Activated naive CD4-positive, alpha-beta T cell treated with anti-CD3 and anti-CD28 coated beads, Interleukin-2, amount 10 ng/mL, durations not matched to agents 7 days and 5 days (primary cell): ENCODE data around the gene CFAP299.
A peak's percentile ranks its signal among the peaks of the same experiment; 100 is the strongest.
"Not testable (repeated sequence)": the region's sequence is repeated elsewhere in the genome, so short reads cannot be mapped to it uniquely, and the experiment has no call there.

Source experiments
- CTCF ChIA-PET: fragments of 350-600 bp; sonication (Branson Sonifier 250); formaldehyde crosslinking; loops from one replicate; lab custom pipeline; 2021; ENCODE audit warnings: antibody characterized with exemption; lab: Charles Lee
- DNase-seq: peaks from one replicate; pipeline ENCODE4 v3.0.0-alpha.2; 2020
- H3K27ac Mint-ChIP-seq: one replicate; pipeline ENCODE4 v1.8.0; 2021; ENCODE audit warnings: mild to moderate bottlenecking, moderate library complexity, mixed read lengths
- H3K27me3 Mint-ChIP-seq: one replicate; pipeline ENCODE4 v1.8.0; 2021; ENCODE audit warnings: mild to moderate bottlenecking, mixed read lengths
- H3K36me3 Mint-ChIP-seq: one replicate; pipeline ENCODE4 v1.8.0; 2021; ENCODE audit warnings: mixed read lengths
- H3K4me1 Mint-ChIP-seq: one replicate; pipeline ENCODE4 v1.8.0; 2021; ENCODE audit warnings: mixed read lengths
- H3K4me3 Mint-ChIP-seq: one replicate; pipeline ENCODE4 v1.8.0; 2021; ENCODE audit warnings: mild to moderate bottlenecking, moderate library complexity, mixed read lengths
- H3K9me3 Mint-ChIP-seq: one replicate; pipeline ENCODE4 v1.8.0; 2021; ENCODE audit warnings: mixed read lengths

The CFAP299 gene

DNA sequence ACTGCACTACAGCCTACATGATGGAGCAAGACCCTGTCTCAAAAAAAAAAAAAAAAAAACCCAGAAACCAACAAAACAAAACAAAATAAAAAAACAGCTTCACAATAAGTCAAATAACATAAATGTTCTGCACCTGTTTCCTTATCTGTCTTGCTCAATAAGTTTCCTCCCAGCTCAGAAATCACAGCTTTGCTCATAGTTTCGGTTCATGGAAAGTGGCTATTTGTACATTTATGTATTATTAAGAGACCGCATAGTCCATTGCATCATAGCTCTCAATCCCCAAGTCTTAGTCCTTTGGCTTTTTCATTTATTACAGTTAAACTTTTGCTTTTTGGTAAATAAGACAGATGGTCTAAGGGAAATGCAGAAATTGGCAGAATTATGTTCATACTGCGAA, 24.4 kb upstream of the CFAP299 start:
- CTCF ChIA-PET = no interaction called here
- no peak overlapping the region for H3K27ac Mint-ChIP-seq
- no peaks in the 10 kb centered on the region for H3K36me3 Mint-ChIP-seq
- no peak for DNase-seq
- H3K27me3 Mint-ChIP-seq = peaks cover 8% of the 10 kb centered on the region
- no peaks in the 10 kb centered on the region for H3K9me3 Mint-ChIP-seq
- H3K4me3 Mint-ChIP-seq = no peak overlapping the region
- H3K4me1 Mint-ChIP-seq = no peaks in the 10 kb centered on the region

DNA sequence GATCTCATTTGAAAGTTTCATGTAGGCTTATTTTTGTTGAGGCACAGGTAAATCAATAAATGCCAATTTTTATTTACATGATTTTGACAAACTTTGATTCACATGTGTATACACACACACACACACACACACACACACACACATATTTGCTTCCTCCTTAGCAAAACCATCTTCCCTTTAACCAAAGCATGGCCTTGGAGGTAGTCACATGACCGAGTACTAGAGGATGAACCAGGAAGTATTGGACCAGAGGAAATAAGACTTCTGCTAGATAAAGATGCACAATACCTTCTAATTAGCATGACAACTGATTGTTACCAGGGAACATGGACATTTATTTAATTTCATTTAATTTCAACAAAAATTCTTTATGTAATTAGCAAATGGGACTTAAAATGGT, 23.4 kb upstream of the CFAP299 start:
- no peaks in the 10 kb centered on the region for H3K9me3 Mint-ChIP-seq
- no peak for DNase-seq
- no peaks in the 10 kb centered on the region for H3K36me3 Mint-ChIP-seq
- peaks cover 8% of the 10 kb centered on the region for H3K27me3 Mint-ChIP-seq
- no peak overlapping the region for H3K4me3 Mint-ChIP-seq
- H3K4me1 Mint-ChIP-seq = no peaks in the 10 kb centered on the region
- no peak overlapping the region for H3K27ac Mint-ChIP-seq
- CTCF ChIA-PET = no interaction called here

DNA sequence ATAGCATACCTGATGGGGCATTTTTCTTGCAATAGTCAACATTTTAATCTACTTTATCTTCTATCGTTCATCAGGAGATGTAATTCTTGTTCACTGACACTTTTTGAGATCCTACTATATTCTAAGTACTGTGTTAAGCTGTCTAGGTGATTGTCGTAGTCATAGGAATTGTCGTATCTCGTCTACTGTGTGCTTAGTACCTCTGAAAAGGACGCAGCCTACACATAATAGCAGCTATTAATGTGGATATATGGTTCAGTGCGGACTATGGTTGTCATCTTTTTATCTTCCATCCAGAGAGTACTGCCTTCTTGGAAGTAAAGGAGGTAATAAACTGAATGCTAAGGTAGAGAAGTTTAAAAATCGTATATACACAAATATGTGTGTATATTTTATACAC, 21.9 kb upstream of the CFAP299 start:
- Mint-ChIP-seq H3K36me3 (no peaks in the 10 kb centered on the region), H3K4me1 (no peaks in the 10 kb centered on the region), H3K4me3 (no peak overlapping the region), H3K27me3 (peaks cover 10% of the 10 kb centered on the region), H3K27ac (no peak overlapping the region), H3K9me3 (no peaks in the 10 kb centered on the region)
- DNase-seq = no peak
- CTCF ChIA-PET = no interaction called here

DNA sequence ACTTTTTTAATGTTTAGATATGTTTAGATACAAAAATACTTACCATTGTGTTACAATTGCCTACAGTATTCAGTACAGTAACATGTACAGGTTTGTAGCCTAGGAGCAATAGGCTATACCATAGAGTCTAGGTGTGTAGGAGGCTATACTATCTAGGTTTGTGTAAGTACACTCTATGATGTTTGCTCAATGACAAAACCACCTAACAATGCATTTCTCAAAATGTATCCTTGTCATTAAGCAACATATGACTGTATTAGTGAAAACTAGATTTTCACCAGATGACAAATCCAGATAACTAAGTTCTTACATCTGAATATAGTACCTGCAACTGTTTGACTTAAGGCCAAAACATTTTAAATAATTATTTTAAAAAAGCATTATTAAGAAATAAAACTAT, 19.7 kb upstream of the CFAP299 start:
- CTCF ChIA-PET, DNase-seq, H3K4me3 Mint-ChIP-seq, H3K36me3 Mint-ChIP-seq, H3K27me3 Mint-ChIP-seq, H3K4me1 Mint-ChIP-seq, H3K27ac Mint-ChIP-seq, H3K9me3 Mint-ChIP-seq: not testable (repeated sequence)

DNA sequence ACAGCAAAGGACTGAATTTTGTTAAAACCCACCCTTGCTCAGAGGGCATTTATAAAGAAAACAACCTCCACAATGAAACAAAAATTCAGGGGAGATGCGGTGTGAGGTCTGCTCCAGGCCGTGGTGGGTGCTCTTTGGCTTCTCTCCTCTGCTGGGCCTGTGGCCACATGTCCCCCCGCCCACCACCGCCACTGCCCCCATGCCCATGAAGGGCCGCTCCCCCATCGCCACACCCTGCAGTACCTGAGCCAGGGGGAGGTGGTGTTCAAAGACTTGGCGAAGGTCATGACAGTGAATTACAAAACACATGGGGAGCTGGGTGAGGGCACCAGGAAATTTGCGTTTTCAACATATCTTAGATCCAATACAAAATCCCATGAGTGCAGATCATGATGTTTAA, 14.2 kb upstream of the CFAP299 start:
- Mint-ChIP-seq H3K9me3 (no peaks in the 10 kb centered on the region), H3K4me3 (no peak overlapping the region), H3K27me3 (peaks cover 4% of the 10 kb centered on the region), H3K36me3 (no peaks in the 10 kb centered on the region), H3K27ac (no peak overlapping the region), H3K4me1 (no peaks in the 10 kb centered on the region)
- CTCF ChIA-PET = no interaction called here
- no peak for DNase-seq

DNA sequence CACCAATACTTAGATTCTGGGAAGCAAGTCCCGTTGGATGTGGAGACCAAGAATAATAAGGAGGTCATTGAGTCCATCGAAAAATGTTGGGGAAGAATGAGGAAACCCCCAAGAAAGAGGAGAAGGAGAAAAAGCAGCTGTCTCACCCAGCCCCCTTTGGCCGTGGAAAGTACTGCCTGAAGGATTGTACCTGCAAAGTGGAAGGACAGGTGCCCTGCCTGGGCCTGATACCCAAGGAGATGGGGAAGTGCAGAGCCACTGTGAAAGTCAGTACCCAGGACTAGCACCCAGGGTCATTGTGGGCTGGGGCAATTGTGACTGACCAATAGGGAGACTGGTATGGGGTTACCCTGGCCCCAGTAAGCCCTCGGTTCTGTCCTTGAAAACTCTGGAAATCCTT, 13.8 kb upstream of the CFAP299 start:
- Mint-ChIP-seq H3K4me1 (no peaks in the 10 kb centered on the region), H3K9me3 (no peaks in the 10 kb centered on the region), H3K36me3 (no peaks in the 10 kb centered on the region), H3K27me3 (peaks cover 4% of the 10 kb centered on the region), H3K27ac (no peak overlapping the region), H3K4me3 (no peak overlapping the region)
- no peak for DNase-seq
- CTCF ChIA-PET = no interaction called here

DNA sequence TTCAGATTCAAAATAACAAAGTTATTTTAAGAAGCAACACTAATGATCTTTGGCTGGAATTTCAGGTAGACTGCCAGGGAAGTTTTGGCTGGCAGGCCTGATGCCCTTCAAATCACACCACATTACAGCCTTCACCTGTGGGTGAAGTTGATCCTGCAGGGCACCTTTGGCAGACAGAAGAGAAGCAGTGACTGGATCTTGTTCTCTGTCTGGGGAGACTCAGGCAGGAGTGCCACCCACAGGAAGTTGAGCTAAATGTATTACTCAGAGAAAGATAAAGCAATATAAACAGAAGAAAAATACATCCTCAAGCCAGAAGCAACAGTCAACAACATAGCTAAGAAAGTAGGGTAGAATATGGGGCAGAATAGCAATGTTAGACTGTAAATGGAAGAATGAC, 12.8 kb upstream of the CFAP299 start:
- CTCF ChIA-PET = interaction anchor here (1.1 kb wide), 1 partner anchor 1371 kb away, joined by 3 read pairs; no protein-coding TSS in a partner anchor
- H3K27ac Mint-ChIP-seq = no peak overlapping the region
- DNase-seq = peak; percentile 26
- H3K4me3 Mint-ChIP-seq = no peak overlapping the region
- peaks cover 3% of the 10 kb centered on the region for H3K27me3 Mint-ChIP-seq
- H3K9me3 Mint-ChIP-seq = no peaks in the 10 kb centered on the region
- H3K36me3 Mint-ChIP-seq = no peaks in the 10 kb centered on the region
- no peaks in the 10 kb centered on the region for H3K4me1 Mint-ChIP-seq

DNA sequence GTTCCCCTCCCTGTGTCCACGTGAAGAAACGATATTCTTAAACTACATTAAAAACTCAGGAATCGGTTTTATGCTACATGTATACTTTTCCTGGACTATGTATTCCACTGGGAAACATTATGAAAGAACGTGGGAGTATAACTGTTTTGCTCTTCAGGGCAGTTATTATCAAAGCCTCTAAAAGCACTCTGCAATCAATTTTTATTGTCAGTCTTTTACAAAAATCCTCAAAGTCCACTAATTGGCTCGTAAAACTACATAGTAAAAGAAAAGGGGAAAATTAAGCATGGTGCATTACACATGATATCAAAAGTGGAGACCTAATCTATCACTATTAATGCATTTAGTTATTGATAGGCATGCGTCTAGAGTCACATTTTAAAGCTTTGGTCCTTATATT, 11.4 kb upstream of the CFAP299 start:
- no peak for DNase-seq
- Mint-ChIP-seq H3K27me3 (no peaks in the 10 kb centered on the region), H3K27ac (no peak overlapping the region), H3K36me3 (no peaks in the 10 kb centered on the region), H3K4me3 (no peak overlapping the region), H3K4me1 (no peaks in the 10 kb centered on the region), H3K9me3 (no peaks in the 10 kb centered on the region)
- CTCF ChIA-PET = interaction anchor here (1.2 kb wide), 1 partner anchor 11 kb away, joined by 4 read pairs; the partner anchor contains the start of gene CFAP299

DNA sequence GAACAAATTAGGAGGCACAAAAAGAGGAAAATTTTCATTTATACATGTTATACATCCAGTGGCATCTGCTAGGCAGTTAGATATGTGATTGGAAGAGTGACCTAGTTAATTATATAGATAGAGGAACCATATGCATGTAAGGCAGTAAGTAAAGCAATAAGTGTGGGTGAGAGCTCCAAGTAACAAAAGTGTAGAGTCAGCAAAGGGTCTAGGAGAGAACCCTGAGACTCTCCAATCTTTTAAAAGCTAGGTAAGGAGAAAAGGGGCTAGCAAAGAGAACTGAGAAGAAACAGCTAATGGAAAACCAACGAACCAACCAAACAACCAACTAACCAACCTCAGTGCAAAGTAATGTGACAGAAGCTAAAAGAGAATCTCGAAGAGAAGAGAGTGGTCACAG, 3.8 kb upstream of the CFAP299 start:
- Mint-ChIP-seq H3K9me3 (no peaks in the 10 kb centered on the region), H3K4me1 (peaks cover 15% of the 10 kb centered on the region), H3K36me3 (no peaks in the 10 kb centered on the region), H3K27me3 (peaks cover 15% of the 10 kb centered on the region), H3K27ac (no peak overlapping the region), H3K4me3 (no peak overlapping the region)
- no peak for DNase-seq
- CTCF ChIA-PET = no interaction called here

DNA sequence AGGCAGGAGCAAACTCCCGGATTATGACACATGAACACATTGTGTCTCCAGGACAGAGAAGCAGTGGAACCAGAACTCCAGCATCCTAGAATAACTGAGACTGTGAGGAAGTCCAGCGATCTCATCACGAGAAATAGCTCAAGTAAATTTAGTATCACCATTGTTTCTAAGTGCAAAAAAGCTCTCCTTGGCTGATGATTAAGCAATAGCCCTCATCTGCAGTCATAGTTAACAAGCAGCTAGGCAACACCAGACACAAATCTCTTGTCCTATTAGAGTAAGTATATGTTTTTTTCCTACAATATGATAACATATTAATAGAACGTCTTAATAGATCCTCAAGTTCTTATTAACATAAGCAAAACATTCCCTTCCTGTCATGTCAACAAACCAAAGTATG, 2.4 kb upstream of the CFAP299 start:
- Mint-ChIP-seq H3K27me3 (peaks cover 21% of the 10 kb centered on the region), H3K36me3 (no peaks in the 10 kb centered on the region), H3K9me3 (no peaks in the 10 kb centered on the region), H3K4me1 (peaks cover 15% of the 10 kb centered on the region), H3K27ac (no peak overlapping the region), H3K4me3 (no peak overlapping the region)
- CTCF ChIA-PET = interaction anchor here (1.2 kb wide), 1 partner anchor 30 kb away, joined by 3 read pairs; no protein-coding TSS in a partner anchor
- DNase-seq = no peak

DNA sequence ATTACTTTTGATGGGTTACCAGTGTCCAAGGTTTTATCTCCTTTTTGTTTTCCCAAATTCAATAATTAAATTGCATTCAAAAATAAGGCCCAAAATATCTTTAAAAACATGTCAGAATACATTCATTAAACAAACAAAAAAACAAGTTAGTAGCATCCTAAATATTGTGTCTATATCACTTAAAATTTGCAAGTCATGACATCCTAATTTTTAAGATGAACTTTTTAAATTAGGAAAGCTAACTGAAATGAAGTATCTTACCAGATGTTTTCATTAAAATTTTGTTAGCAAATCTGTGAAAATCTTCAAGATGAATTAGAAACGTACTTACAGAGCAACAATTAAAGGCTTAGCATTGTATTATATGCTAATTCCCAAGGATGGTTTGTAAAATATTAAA, 962 bp upstream of the CFAP299 start:
- Mint-ChIP-seq H3K27me3 (peaks cover 21% of the 10 kb centered on the region), H3K27ac (no peak overlapping the region), H3K36me3 (no peaks in the 10 kb centered on the region), H3K4me3 (no peak overlapping the region), H3K4me1 (peaks cover 15% of the 10 kb centered on the region), H3K9me3 (no peaks in the 10 kb centered on the region)
- DNase-seq = no peak
- CTCF ChIA-PET = interaction anchor here (1.1 kb wide), 1 partner anchor 11 kb away, joined by 4 read pairs; no protein-coding TSS in a partner anchor

DNA sequence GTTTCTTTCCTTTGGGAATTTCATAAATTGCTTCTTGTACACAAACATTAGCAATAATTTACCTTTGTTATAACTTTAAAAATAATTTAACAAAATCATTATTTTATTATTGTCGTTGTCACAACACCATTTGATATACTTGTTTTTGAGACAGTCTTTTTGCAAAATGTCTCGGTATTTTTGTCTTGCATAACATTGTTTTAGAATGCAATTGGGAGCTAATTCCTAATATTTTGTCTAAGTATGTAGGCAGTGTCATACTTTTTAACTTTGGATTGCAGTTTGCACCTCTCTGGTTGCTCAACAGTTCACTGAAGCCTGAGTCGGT, 340 bp upstream of the CFAP299 start:
- Mint-ChIP-seq H3K36me3 (no peaks in the 10 kb centered on the region), H3K4me1 (peaks cover 15% of the 10 kb centered on the region), H3K27ac (no peak overlapping the region), H3K27me3 (peaks cover 23% of the 10 kb centered on the region), H3K9me3 (no peaks in the 10 kb centered on the region), H3K4me3 (peak overlapping the region; percentile 74)
- no peak for DNase-seq
- CTCF ChIA-PET = interaction anchor here (1.0 to 1.1 kb wide), 2 partner anchors 12 to 705 kb away, joined by 3 to 4 read pairs; no protein-coding TSS in a partner anchor

DNA sequence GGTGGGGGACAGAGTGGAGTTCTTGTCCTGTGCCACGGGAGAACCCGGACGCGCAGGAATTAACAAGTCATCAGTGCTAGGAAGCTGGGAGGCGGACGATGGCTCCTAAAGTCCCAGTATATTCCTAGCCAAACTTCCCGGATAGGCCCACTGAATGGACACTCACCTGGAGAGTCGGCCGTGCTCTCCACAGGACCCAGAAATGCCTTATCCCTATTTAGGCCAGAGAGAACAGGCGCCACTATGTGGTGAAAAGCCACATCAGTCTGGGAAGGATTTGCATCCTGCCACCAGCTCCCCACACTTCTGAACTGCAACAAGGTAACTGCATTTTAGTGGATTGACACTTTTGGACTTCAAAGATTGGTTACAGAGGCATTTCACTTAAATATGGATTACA, 1.1 kb downstream of the CFAP299 start:
- Mint-ChIP-seq H3K4me1 (peaks cover 15% of the 10 kb centered on the region), H3K27ac (no peak overlapping the region), H3K36me3 (no peaks in the 10 kb centered on the region), H3K4me3 (peak overlapping the region; percentile 74), H3K9me3 (peaks cover 3% of the 10 kb centered on the region), H3K27me3 (peaks cover 24% of the 10 kb centered on the region)
- no peak for DNase-seq
- CTCF ChIA-PET = interaction anchor here (1.5 kb wide), 1 partner anchor 10 kb away, joined by 3 read pairs; no protein-coding TSS in a partner anchor

DNA sequence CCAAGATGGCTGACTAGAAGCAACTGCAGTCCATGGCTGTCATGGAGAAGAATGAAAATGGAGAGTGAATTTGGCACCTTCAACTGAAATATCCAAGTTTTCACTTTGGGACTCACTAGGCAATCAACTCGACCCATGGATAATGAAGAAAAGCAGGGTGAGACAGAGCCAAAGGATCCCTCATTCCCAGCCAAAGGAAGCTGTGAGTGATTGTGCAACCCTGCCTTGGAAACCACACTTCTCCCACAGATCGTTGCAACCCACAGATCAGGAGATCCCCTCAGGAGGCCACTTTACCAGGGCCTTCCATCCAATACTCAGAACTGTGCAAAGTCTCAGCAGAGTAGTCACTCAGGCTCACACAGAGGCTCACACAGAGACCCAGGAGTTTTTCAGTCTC, 4.5 kb downstream of the CFAP299 start:
- peaks cover 21% of the 10 kb centered on the region for H3K4me1 Mint-ChIP-seq
- H3K9me3 Mint-ChIP-seq = peaks cover 15% of the 10 kb centered on the region
- no peaks in the 10 kb centered on the region for H3K36me3 Mint-ChIP-seq
- CTCF ChIA-PET = no interaction called here
- no peak for DNase-seq
- H3K27ac Mint-ChIP-seq = no peak overlapping the region
- H3K4me3 Mint-ChIP-seq = no peak overlapping the region
- peaks cover 24% of the 10 kb centered on the region for H3K27me3 Mint-ChIP-seq

DNA sequence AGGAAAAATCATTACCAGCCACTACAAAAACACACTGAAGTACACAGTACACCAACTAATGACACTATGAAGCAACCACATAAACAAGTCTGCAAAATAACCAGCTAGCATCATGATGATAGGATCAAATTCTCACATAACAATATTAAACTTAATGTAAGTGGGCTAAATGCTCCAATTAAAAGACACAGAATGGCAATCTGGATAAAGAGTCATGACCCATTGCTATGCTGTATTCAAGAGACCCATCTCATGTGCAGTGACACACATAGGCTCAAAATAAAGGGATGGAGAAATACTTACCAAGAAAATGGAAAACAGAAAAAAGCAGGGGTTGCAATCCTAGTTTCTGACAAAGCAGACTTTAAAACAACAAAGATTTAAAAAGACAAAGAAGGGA, 7.2 kb downstream of the CFAP299 start:
- H3K9me3 Mint-ChIP-seq = peaks cover 18% of the 10 kb centered on the region
- H3K36me3 Mint-ChIP-seq, H3K27me3 Mint-ChIP-seq, H3K27ac Mint-ChIP-seq, CTCF ChIA-PET, H3K4me1 Mint-ChIP-seq, DNase-seq, H3K4me3 Mint-ChIP-seq: not testable (repeated sequence)

DNA sequence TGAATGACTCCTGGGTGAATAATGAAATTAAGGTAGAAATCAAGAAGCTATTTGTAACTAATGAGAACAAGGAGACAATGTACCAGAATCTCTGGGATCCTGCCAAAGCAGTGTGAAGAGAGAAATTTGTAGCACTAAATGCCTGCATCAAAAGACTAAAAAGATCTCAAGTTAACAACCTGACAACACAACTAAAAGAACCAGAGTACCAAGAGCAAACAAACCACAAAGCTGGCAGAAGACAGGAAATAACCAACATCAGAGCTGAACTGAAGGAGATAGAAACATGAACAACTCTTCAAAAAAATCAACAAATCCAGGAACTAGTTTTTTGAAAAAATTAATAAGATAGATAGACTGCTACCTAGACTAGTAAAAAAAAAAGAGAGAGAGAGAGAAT, 8.4 kb downstream of the CFAP299 start:
- Mint-ChIP-seq H3K36me3 (no peaks in the 10 kb centered on the region), H3K27ac (no peak overlapping the region), H3K27me3 (peaks cover 4% of the 10 kb centered on the region), H3K4me3 (no peak overlapping the region), H3K9me3 (peaks cover 18% of the 10 kb centered on the region), H3K4me1 (peaks cover 6% of the 10 kb centered on the region)
- no peak for DNase-seq
- CTCF ChIA-PET = no interaction called here
